Activated B cell treated with CpG ODN at 0.5 μM for 24 hours (primary cell): Measurements from ENCODE around the gene EVC. TPM values are rescaled to one million over a fixed set of nuclear protein-coding genes. Genes with fewer than 3 reads are reported as not detected.

Source experiments
- ATAC-seq: fragments of 200-7000 bp; cut with Tn5 transposase; one replicate; pipeline ENCODE4 v1.10.0; 2021; ENCODE audit warnings: low read depth, mild to moderate bottlenecking, moderate library complexity
- CTCF ChIA-PET: fragments of 350-600 bp; sonication (Branson Sonifier 250); formaldehyde crosslinking; loops from one replicate; lab custom pipeline; 2021; ENCODE audit warnings: antibody characterized with exemption; lab: Charles Lee
- POLR2A ChIA-PET: fragments of 350-600 bp; sonication (Branson Sonifier 250); formaldehyde crosslinking; loops from one replicate; lab custom pipeline; 2021; ENCODE audit warnings: antibody characterized with exemption; lab: Charles Lee
- DNase-seq: peaks from one replicate; pipeline ENCODE4 v3.0.0; 2022
- H3K27ac Mint-ChIP-seq: one replicate; pipeline ENCODE4 v1.8.0; 2020; ENCODE audit warnings: mixed read lengths
- H3K27me3 Mint-ChIP-seq: one replicate; pipeline ENCODE4 v1.8.0; 2021; ENCODE audit warnings: mixed read lengths
- H3K36me3 Mint-ChIP-seq: one replicate; pipeline ENCODE4 v1.8.0; 2021; ENCODE audit warnings: low read depth, mixed read lengths
- H3K4me1 Mint-ChIP-seq: one replicate; pipeline ENCODE4 v1.8.0; 2021; ENCODE audit warnings: mixed read lengths
- H3K4me3 Mint-ChIP-seq: one replicate; pipeline ENCODE4 v1.8.0; 2020; ENCODE audit warnings: mild to moderate bottlenecking, mixed read lengths
- H3K9me3 Mint-ChIP-seq: one replicate; pipeline ENCODE4 v1.8.0; 2020; ENCODE audit warnings: mixed read lengths
- intact Hi-C: fragments of 100-400 bp; cut with micrococcal nuclease; formaldehyde crosslinking; loops from one replicate; pipeline ENCODE4 v1.15.1; 2024
- total RNA-seq: library from RNA; stranded (reverse); gene quantifications from 2 replicates; pipeline ENCODE4 v1.2.3, GENCODE V29; 2022
- TF ChIP-seq, protein P1 (sequence below): fragments of 200-600 bp; IDR thresholded peaks from one replicate; pipeline ENCODE4 v1.8.0; 2022; ENCODE audit warnings: antibody characterized with exemption, mild to moderate bottlenecking

The EVC gene
- total RNA-seq, 1 donor from 2014 or later = 0.16 TPM

DNA sequence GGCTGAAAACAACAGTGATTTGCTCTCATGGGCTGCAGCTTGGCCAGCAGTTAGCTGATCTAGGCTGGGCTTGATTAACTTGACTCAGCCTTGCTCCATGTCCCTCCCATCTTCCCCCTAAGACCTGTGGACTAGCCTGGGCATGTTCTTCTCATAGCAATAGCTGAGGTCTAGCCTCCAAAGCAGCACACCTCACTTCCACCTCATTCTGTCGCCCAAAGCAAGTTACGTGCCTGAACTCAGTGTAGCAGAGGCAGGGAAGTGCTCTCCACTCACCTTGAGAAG, 62.2 kb downstream of the EVC start:
- POLR2A ChIA-PET = no interaction called here
- H3K9me3 Mint-ChIP-seq = peaks cover 12% of the 10 kb centered on the region
- CTCF ChIA-PET = no interaction called here
- no peaks in the 10 kb centered on the region for H3K4me1 Mint-ChIP-seq
- ATAC-seq (no peak), DNase-seq (no peak)
- H3K4me3 Mint-ChIP-seq = no peak overlapping the region
- H3K27ac Mint-ChIP-seq = no peak overlapping the region
- no peaks in the 10 kb centered on the region for H3K36me3 Mint-ChIP-seq
- no peaks in the 10 kb centered on the region for H3K27me3 Mint-ChIP-seq
- intact Hi-C loops = no loop called here
- TF ChIP-seq, protein P1, sequence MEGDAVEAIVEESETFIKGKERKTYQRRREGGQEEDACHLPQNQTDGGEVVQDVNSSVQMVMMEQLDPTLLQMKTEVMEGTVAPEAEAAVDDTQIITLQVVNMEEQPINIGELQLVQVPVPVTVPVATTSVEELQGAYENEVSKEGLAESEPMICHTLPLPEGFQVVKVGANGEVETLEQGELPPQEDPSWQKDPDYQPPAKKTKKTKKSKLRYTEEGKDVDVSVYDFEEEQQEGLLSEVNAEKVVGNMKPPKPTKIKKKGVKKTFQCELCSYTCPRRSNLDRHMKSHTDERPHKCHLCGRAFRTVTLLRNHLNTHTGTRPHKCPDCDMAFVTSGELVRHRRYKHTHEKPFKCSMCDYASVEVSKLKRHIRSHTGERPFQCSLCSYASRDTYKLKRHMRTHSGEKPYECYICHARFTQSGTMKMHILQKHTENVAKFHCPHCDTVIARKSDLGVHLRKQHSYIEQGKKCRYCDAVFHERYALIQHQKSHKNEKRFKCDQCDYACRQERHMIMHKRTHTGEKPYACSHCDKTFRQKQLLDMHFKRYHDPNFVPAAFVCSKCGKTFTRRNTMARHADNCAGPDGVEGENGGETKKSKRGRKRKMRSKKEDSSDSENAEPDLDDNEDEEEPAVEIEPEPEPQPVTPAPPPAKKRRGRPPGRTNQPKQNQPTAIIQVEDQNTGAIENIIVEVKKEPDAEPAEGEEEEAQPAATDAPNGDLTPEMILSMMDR = no peak

DNA sequence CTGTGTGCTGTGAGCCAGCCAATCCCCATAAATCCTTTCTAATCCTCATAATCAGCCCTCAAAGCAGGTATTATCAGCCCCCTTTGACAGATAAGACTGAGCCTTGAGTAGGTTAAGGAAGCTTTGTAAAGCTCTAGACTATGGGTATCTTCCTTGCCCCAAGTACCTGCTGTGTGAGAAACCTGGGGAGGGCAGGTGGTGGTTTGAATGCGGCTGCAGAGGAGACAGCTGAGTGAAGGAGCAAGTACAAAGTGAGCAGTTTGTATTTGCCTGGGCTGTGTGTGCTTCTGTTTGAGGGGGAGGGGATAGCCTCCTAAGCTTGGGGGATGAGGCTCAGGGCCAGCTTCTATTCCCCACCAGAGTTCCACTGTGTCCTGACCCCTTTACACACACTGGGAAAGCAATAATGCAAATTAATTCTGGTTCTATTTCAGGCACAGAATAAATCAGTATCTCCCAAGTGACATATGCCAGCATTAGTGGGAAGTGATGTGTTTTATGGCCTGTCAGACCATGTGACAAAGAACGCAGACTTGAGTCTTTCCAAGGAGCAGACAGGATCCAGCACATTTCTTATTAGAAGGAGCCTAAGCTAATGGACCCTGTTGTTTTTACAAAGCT, 63.5 kb downstream of the EVC start:
- H3K4me3 Mint-ChIP-seq = no peak overlapping the region
- H3K4me1 Mint-ChIP-seq = no peaks in the 10 kb centered on the region
- H3K27ac Mint-ChIP-seq = no peak overlapping the region
- TF ChIP-seq, protein P1 = no peak
- DNase-seq (no peak), ATAC-seq (no peak)
- peaks cover 12% of the 10 kb centered on the region for H3K9me3 Mint-ChIP-seq
- no peaks in the 10 kb centered on the region for H3K36me3 Mint-ChIP-seq
- intact Hi-C loops = no loop called here
- CTCF ChIA-PET = no interaction called here
- POLR2A ChIA-PET = no interaction called here
- no peaks in the 10 kb centered on the region for H3K27me3 Mint-ChIP-seq

DNA sequence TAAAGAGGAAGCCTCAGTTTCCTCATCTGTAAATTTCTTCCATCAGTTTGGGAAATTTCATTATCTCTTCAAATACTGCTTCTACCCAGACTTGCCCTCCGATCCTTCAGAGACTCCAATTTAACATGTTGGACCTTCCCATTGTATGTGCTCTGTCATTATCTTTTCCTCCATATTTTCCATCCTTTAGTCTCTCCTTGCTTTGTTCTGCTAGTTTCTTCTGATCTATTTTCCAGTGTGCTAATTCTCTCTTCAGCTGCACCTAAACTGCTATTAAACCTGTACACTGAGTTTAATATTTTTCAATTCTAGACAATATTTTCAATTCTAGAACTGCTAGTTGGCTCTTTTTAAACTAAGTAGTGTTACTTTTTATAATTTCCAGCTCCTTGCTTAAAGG, 65.5 kb downstream of the EVC start:
- CTCF ChIA-PET = no interaction called here
- POLR2A ChIA-PET = no interaction called here
- no peak overlapping the region for H3K27ac Mint-ChIP-seq
- H3K36me3 Mint-ChIP-seq = no peaks in the 10 kb centered on the region
- DNase-seq = no peak
- H3K27me3 Mint-ChIP-seq = no peaks in the 10 kb centered on the region
- ATAC-seq = no peak
- no peaks in the 10 kb centered on the region for H3K4me1 Mint-ChIP-seq
- no peak overlapping the region for H3K4me3 Mint-ChIP-seq
- H3K9me3 Mint-ChIP-seq = peaks cover 12% of the 10 kb centered on the region
- intact Hi-C loops = no loop called here
- TF ChIP-seq, protein P1 = no peak

DNA sequence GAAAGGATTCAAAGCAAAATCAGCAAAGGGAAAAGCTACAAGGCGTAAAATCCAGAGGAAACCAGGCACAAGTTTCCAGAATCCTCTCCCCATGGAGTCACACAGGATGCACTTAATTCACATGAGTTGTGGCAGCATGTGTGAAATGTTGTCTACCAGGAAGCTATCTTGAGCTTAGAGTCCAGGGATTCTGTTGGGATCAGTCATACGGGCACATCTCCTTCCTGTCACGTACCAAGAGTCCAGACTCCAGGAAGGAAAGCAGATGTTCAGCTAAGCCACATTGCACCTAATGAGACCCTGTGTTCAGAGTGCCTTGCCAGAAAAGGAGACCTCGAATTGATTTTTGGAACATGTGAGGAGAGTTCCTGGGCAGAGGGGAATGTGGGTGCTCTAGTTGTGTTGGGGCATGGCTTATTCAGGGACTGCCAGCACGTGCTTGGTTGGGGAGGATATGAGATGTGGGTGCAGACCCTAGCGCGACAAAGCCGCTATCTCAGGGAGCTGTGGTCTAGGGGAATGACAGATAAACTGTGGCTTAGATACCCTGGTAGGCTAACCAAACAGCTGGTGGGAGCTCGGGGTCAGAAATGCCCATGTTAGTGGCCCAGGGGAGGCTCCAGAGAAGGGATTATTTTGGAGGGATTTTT, 70.0 kb downstream of the EVC start:
- Mint-ChIP-seq H3K4me1 (no peaks in the 10 kb centered on the region), H3K9me3 (peaks cover 8% of the 10 kb centered on the region), H3K27ac (no peak overlapping the region), H3K36me3 (no peaks in the 10 kb centered on the region), H3K27me3 (no peaks in the 10 kb centered on the region), H3K4me3 (no peak overlapping the region)
- DNase-seq = no peak
- ChIA-PET POLR2A (no interaction called here), CTCF (no interaction called here)
- no peak for ATAC-seq
- intact Hi-C loops = no loop called here
- TF ChIP-seq, protein P1 = no peak

DNA sequence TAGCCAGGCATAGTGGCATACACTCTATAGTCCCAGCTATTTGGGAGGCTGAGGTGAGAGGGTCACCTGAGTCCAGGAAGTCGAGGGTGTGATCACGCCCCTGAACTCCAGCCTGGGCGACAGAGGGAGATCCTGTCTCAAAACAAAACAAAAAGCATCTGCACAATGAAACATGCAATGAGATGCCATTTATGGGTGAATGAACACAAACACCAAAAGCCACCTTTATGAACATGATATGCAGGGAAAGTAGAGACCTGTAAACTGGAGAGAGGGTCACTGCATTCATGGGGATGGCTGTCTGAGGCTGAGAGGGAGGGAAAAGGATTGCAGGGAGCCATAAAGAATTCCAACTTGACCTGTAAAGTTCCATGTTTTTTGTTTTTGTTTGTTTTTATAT, 70.7 kb downstream of the EVC start:
- DNase-seq (no peak), ATAC-seq (no peak)
- ChIA-PET CTCF (no interaction called here), POLR2A (no interaction called here)
- H3K36me3 Mint-ChIP-seq = no peaks in the 10 kb centered on the region
- H3K4me3 Mint-ChIP-seq = no peak overlapping the region
- H3K4me1 Mint-ChIP-seq = no peaks in the 10 kb centered on the region
- no peak overlapping the region for H3K27ac Mint-ChIP-seq
- intact Hi-C loops = no loop called here
- peaks cover 2% of the 10 kb centered on the region for H3K9me3 Mint-ChIP-seq
- H3K27me3 Mint-ChIP-seq = no peaks in the 10 kb centered on the region
- TF ChIP-seq, protein P1 = no peak
